Astrocyte of the spinal cord (primary cell): ENCODE data around the gene LRRC74B.

Experiments used
- DNase-seq: peaks from one replicate; pipeline ENCODE4 v3.0.0; 2011; ENCODE audit warnings: low read depth, low spot score
- H3K4me3 ChIP-seq: 2 replicates; pipeline ENCODE4 v1.5.1; 2011; ENCODE audit warnings: low read depth, mild to moderate bottlenecking, low read length, moderate library complexity
- CTCF ChIP-seq: IDR thresholded peaks from 2 replicates; pipeline ENCODE4 v1.5.1; 2012; ENCODE audit warnings: low read depth, mild to moderate bottlenecking, low read length, inconsistent platforms
- in situ Hi-C: cut with HindIII; loops from 2 replicates; pipeline ENCODE4 v1.10.0; 2017; ENCODE audit warnings: low sequenced_read_pairs

The LRRC74B gene

GRCh38 chr22:21014726-21015465 is 30.9 kb upstream of the LRRC74B start, which contains the start of gene P2RX6:
Gene P2RX6 (plus strand): TSS chr22:21015165. CDS start chr22:21015175, 10 bp downstream.
- peak; percentile 37 for DNase-seq
- peak within 1 kb of the TSS; percentile 55 for H3K4me3 ChIP-seq
- no peak for TF ChIP-seq CTCF
- in situ Hi-C loops: no loop called here

GRCh38 chr22:21015466-21016006 is 30.2 kb upstream of the LRRC74B start:
- peak overlapping the region; percentile 26 for H3K4me3 ChIP-seq
- no peak for DNase-seq
- TF ChIP-seq CTCF: no peak
- in situ Hi-C loops: no loop called here

GRCh38 chr22:21016644-21017420 is 28.9 kb upstream of the LRRC74B start:
- DNase-seq: no peak
- in situ Hi-C loops: no loop called here
- no peak overlapping the region for H3K4me3 ChIP-seq
- no peak for TF ChIP-seq CTCF

GRCh38 chr22:21018314-21018713 is 27.4 kb upstream of the LRRC74B start:
- in situ Hi-C loops: no loop called here
- no peak for DNase-seq
- no peak for TF ChIP-seq CTCF
- H3K4me3 ChIP-seq: no peak overlapping the region

- in situ Hi-C loops: no loop called here
- H3K4me3 ChIP-seq: no peak overlapping the region
- no peak for DNase-seq
- TF ChIP-seq CTCF: peak; percentile 47
Observed at GRCh38 chr22:21020802-21021429, 24.8 kb upstream of the LRRC74B start.

- no peak for TF ChIP-seq CTCF
- no peak for DNase-seq
- in situ Hi-C loops: no loop called here
- H3K4me3 ChIP-seq: no peak overlapping the region
Observed at GRCh38 chr22:21022507-21022906, 23.2 kb upstream of the LRRC74B start.
